GM19043 (cell line): ENCODE data around the gene UQCR11.

Source experiments
- ATAC-seq: cut with Tn5 transposase; IDR thresholded peaks from one replicate; pipeline ENCODE4 v1.9.1; 2021; ENCODE audit warnings: low read depth; ENCODE audit not compliant: unreplicated experiment

The UQCR11 gene

DNA sequence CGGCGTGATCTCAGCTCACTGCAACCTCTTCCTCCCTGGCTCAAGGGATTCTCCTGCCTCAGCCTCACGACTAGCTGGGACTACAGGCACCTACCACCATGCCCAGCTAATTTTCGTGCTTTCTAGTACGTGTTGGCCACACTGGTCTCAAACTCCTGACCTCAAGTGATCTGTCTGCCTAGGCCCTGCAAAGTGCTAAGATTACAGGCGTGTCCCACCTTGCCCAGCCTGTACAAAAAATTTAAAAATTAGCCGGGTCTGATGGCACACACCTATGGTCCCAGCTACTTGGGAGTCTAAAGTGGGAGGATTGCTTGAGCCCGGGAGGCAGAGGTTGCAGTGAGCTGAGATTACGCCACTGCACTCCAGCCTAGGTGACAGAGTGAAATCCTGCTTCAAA lies 32.5 kb downstream of the UQCR11 start:
- no peak for ATAC-seq

DNA sequence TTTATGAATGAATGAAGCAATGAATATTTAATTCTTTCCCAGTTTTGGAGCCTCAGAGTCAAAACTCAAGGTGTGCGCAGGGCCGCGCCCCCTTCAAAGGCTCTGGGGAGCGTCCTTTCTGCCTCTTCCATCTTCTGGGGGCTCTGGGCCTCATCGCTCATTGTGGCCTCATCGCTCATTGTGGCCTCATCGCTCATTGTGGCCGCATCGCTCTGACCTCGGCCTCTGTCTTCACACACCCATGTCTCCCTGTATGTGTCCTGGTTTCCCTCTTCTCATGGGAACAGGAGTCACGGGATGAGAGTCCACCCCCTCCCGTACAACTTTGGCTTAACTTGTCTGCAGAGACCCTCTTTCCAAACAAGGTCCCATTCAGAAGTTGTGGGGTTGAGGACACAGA lies 33.9 kb downstream of the UQCR11 start:
- no peak for ATAC-seq

DNA sequence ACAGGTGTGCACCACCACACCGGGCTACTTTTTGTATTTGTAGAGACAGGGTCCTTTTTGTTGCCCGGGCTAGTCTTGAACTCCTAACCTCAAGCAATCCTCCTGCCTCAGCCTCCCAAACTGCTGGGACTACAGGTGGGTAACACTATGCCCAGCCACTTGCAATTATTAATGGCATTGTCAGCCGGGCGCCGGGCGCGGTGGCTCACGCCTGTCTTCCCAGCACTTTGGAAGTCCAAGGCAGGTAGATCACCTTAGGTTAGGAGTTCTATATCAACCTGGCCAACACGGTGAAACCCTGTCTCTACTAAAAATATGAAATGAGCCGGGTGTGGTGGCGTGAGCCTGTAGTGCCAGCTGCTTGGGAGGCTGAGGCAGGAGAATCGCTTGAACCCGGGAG lies 34.4 kb downstream of the UQCR11 start:
- ATAC-seq: no peak

DNA sequence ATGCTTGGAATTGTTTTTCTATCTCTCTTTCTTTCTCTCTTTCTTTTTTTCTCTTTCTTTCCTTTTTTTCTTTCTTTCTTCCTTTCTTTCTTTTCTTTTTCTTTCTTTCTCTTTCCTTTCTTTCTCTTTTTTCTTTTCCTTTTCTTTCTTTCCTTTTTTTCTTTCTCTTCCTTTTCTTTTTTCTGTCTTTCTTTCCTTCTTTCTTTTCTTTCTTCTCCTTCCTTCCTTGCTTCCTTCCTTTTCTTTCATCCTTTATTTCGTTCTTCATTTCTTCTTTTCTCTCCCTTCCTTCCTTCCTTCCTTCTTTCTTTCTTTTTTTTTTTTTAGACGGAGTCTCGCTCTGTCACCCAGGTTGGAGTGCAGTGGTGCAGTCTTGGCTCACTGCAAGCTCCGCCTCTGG lies 35.3 kb downstream of the UQCR11 start:
- ATAC-seq: no peak

DNA sequence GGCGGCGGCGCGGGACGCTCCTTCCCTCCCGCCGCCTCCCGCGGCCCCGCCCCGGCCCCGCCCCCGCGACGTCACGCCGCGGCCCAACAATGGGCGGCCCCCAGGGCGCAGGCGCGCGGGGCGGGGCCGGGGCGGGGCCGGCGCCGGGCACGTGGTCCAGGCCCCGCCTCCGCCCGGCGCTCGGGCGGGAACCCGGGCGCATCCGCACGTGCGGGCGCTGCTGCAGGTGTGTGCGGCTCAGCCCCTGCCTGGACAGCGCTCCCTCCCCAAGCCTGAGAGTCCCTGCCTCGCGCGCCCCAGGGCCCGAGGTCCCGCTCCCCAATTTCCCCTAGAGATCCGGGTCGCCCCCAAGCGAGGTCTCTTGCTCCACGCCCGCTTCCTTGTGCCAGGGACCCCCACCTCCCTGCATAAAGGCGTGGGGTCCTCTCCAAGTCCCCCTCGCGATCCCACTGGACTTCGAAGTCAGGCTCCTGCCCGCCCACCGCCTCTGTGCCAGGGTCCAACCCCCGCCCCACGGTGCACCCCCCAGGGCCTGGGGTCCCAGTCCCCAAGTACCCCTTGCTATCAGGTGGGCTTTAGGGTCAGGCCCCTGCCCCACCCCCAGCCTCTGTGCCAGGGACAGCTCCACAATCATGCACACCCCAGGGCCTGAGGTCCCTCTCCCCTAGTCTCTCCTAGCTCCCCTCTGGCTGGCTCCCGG lies 36.8 kb downstream of the UQCR11 start, which contains the start of gene MEX3D:
Gene MEX3D (minus strand): TSS at position 6 of the 700 bp plus-strand sequence. CDS start 267 bp downstream, outside the sequence.
- no peak for ATAC-seq

DNA sequence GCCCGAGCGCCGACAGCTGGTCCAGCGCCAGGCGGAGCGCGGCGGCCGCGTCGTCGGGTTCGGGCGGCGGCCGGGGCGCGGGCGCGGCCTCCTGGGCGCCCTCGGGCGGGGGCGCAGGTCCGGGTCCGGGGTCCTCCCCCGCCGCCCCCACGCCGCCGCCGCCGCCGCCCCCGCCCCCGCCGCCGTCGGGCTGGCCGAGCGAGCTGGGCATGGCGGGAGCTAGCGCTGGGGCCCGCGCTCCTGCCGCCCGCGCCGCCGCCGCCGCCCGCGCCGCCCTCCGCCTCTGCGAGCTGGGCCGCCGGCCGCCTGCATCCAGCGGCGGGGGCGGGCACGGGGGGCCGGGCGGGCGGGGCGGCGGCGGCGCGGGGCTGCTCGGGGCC lies 37.4 kb downstream of the UQCR11 start:
- ATAC-seq: no peak

DNA sequence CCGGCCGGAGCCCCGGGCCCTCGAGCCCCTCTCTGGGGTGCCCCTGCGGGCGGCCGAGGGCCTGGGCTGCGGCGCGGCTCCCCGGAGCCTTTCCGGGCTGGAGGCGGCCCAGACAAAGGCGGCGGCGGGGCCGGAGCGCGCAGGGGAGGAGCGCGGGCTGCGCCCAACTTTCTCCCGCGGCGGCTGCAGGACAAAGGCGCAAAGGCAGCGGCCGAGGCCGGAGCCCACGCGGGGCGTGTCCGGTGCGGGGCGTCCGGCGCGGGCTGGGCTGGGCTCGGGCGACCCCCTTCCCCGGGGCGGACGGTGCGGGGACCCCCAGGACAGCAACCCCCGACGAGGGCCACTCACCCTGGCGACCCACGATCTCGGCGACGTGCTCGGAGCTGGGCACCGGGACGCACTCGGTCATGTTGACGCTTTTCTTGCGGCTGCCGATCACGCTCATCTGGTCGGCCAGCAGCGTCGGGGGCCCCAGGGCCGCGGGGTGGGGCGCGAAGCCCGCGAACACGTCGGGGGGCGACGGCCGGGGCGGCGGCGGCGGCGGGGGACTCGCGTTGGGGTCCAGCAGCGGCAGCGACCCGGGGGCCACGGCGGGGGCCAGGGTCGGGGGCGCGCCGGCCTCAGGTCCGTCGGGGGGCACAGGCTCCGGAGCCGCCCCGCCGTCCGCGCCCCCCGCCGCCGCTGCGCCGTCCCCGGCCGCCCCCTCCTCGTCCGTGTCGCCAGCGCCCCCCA lies 38.0 kb downstream of the UQCR11 start:
- ATAC-seq: no peak

DNA sequence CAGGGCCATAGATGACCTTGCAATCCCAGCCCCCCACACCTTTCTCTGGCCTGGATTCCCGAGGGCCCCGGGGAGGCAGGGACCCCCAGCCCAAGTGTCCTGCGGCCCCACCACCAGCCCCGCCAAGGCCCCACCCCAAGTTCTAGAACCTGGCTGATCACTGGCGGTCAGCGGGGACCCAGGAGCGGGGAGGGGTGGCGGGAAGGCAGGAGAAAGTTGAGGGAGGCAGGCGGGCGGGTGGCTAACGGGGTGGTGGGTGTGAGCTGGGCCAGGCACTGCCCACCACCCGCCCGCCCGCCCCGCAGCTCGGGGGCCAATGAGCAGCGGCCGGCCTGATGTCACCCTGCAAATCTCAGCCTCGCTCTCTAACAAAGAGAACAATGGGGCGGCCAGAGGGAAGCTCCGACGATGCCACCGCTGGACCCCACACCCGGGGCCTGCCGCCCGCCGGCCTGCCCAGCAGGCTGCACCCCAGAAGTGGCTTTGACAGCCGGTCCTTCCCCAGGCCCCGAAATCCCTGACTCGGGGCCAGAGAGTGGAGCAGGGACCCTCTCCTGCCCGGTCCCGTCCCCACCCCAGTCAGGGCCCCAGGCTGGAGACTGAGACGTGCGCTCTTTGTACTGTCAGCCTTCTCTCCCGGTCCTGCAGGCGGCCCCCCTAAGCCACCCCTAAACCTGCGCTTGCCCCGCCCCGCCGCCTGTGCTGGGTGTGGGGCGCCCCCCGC lies 38.7 kb downstream of the UQCR11 start:
- no peak for ATAC-seq

DNA sequence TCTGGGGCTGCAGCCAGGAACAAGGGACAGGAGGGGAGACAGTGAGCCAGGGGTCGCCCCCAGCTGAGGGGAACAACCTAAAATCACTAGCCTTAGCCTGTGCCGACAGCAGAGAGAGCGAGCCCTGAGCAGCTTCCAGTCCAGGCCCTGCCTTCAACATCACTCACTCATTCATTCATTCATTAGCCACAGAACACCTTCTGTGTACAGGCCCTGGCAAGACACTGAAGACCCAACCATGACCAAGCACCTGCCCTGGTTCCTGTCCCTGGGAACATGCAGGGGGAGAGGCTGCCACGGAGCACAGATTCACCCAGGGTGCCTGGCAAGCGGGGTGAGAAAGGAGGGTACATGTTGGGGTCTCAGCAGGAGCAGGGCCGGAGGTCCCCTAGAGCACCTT lies 42.0 kb downstream of the UQCR11 start:
- ATAC-seq: no peak

DNA sequence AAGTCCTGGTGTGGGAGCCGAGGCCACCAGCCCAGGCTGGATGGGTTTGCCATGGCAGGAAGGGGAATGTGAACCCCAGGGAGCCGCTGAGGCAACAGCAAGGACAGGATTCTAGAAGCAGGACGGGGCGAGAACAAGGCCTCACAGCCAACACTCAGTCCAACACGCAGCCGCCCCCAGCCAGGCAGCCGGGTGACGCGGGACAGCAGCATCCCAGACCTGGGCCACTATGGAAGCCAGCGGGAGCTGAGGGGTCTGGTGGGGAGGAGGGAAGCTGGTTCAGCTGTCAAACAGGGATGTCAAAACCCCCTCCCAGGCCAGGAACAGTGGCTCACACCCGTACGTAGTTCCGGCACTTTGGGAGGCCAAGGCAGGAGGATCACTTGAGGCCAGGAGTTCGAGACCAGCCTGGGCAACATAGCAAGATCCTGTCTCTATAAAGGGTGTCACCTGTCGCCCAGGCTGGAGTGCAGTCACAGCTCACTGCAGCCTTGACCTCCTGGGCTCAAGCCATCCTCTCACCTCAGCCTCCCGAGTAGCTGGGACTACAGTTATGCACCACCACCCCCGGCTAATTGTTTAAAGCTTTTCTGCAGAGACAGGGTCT lies 43.9 kb downstream of the UQCR11 start:
- ATAC-seq: no peak

DNA sequence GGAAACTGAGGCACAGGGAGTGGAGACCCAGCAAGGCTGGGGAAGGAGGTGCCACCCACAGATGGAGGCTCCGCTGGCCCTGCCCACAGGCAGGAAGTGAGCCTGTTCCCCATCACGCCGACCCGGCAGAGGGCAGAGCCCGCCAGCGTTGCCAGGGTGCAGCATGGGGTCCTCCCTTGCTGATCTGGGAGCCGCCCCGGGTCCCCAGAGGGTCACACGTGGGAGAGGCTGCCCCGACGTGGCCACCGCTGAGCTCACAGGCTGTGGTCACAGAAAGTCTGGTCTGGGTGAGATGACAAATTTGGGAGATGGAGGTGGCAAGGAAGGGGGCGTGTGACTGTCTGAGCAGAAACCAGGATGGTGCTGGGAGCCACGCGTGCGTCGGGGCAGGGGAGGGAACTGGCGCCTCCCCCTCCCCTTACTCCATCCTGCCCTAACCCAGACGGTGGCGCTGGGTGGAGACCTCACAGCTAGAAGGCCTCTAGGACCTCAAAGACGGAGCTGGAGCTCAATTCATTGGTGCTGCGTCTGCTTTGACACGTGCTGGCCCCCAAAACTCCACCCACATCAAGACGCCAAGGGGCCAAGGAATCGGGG lies 44.9 kb downstream of the UQCR11 start:
- no peak for ATAC-seq

DNA sequence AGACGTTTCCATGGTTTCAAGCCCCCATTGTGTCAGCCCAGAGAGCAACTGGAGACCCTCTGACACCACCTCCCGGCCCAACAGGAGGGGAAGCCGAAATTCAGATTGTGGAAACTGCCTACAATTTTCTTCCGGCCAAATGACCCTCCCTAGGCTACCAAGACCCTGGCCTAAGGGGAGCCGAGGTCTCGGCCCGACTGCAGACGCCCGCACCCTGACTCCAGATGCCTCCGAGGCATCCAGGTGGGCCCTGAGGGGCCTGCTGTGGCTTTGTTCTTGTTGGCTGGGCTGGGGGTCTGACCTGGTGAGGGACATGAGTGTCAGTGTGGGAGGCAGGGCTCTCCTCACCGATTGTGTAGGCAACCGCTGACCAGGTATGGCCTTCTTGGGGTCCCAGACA lies 46.7 kb downstream of the UQCR11 start:
- no peak for ATAC-seq

DNA sequence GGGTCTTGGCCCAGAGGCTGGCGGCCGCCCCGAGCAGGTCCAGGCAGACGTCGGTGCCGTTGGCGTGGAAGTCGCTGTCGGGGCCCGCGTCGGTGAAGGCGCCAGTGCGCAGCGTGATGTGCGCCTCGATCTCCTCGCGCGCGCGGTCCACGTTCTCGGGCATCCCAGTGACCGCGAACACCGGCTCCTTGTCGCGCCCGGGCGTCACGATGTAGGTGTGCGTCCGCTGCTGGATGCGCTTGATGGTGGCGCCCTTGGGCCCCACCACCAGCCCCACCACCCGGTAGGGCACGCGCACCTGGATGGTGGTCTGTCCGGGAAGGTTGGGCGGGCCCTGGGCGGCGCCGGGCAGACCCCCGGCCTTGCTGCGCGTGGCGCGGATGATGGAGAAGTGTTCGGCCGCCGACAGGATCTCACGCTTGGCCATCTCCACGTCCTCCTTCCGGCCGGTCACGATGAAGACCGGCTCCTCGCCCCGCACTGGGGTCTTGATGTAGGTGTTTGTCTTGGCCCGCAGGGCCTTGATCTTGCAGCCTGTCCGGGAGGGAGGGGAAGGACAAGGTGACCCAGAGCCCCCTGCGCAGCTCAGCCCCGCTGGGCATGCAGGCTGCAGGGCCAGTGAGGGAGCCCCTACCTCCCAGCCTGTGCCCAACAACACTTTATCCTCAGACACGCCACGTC lies 48.7 kb downstream of the UQCR11 start:
- no peak for ATAC-seq

DNA sequence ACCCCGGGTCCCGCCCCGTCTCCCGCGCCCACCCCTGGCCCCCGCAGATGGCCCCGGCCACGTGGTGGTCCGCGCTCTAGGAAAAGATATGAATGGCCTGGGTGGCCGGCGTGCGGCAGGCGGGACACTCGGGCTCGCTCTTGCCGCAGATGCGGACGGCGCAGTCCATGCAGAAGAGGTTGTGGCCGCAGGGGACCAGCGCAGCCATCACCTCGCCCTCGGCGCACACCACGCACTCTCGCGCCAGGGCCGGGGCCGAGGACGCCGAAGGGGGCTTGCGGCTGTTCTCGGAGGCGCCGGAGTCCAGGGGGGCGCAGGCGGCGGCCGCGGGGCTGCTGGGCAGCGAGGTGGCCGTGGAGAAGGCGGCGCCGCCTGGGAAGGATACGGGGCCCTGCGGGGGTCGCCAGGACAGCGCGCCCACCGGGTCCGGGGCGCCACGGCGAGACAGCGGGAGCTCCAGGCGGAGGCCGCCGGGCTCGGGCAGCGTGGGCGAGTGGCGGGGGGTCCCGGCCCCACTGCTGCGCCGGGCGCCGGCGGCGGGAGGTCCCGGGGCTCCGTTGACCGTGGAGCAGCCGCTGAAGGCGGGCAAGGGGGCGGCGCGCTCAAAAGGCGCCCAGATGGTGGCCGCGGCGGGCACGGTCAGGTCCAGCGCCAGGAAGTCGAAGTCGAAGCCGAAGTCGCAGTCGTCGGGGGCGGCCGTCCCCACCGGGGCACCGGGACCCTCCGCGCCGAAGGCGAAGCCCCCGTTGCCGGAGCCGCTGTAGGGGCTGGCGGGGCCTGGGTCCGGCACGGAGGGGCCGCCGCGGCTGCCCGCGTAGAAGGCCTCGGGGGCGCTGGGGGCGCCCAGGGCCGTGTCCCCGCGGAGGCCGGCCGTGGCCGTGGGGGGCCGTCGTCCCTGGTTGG lies 49.5 kb downstream of the UQCR11 start:
- ATAC-seq: no peak

DNA sequence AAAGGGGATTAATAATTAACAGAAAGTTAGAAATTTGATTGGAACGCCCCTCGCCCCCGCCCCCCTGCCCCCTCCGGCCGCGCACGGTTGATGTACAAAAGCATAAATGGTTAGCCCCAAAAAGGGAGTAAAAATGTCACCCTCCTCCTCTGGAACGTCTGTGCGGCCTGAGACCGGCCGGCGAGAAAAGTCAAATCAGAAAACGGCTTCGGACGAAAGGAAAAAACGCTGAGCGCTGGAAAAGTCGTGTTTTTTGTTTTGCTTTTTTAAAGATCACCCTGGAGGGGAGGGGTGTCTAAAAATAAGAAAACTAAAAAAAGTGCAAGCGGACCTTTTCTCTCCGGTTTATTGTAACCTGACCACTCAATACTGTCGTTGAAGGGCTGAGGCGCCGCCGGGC lies 50.3 kb downstream of the UQCR11 start:
- ATAC-seq: no peak

DNA sequence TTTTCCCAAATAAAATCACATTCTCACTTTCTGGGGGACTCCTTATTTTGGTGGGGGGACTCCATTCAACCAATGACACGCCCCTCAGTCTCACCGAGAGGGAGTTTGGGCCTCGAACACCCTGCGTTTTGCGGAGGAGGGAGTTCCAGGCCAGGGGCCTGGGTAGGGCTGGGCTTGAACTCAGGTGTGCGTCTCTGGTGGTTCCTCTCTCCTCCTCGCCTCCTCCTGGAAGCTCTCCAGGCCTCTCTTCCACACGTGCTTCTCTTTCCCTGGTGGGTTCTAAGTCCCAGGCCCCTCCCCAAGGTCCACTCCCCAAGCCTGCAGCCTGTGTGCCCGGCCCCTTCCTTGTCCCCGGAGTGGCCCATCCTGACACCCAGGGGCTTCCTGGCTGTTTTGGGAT lies 51.8 kb downstream of the UQCR11 start:
- no peak for ATAC-seq

DNA sequence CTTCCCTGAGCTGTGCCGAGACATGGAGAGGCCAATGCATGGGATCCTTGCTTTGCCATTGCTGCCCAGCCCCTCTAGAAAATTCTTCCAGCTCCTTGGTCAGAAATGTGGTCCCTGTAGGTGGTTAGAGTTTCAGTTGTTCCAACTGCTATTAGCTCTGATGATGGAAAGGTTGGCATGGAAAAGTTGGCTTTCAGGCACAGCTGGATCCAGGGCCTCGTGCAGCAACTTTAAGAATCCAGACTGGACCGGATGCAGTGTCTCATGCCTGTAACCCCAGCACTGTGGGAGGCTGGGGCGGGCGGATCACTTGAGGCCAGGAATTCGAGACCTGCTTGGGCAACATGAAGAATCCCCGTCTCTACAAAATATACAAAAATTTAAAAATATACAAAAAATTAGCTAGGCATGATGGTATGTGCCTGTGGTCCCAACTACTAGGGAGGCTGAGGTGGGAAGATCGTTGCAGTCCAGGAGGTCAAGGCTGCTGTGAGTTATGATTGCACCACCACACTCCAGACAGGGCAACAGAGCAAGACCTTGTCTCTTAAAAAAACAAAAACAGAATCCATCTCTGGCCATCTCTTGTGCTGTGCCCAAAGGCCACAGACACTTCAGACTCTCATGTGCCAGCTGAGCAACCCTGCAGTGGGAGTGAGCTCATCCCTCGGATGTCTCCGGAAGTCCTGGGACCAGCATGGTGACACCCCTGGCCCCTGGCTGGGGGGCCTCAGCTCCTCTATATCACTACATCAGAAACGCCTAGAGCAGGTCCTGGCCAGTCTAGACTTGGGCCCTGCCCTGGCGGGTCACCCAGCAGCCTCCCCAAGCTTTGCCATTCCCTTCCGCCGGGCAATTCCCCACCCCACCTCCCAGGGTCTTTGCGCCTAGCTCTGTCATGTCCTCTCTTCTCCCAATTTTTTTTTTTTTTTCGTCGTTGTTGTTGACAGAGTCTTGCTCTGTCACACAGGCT lies 53.9 kb downstream of the UQCR11 start:
- ATAC-seq: no peak

DNA sequence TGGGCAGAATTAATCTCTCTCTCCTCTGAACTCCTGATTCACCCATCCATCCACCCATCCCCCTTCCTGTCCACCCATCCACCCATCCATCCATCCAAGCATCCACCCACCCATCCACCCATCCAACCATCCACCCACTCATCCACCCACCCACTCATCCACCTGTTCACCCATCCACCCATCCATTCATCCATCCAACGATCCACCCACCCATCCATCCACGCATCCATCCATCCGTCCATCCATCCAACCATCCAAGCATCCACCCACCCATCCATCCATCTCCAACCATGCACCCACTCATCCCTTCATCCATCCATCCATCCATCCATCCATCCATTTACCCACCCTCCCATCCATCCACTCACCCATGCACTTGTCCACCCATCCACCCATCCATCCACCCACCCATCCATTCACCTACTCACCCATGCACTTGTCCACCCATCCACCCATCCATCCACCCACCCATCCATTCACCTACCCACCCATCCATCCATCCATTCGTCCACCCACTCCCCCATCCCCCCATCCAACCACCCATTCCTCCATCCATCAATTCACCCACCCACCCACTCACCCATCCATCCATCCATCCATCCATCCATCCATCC lies 55.8 kb downstream of the UQCR11 start:
- no peak for ATAC-seq
